H54 (cell line): ENCODE measurements around the gene ZNF664.

Experiments used
- DNase-seq: peaks from one replicate; pipeline ENCODE4 v3.0.0; 2011; ENCODE audit warnings: low spot score, mixed read lengths; ENCODE audit not compliant: insufficient read length
- FAIRE-seq: peaks from 3 replicates; lab custom pipeline; 2011; peaks lifted over from hg19 to GRCh38; lab: Jason Lieb, UNC
- POLR2A ChIP-seq: IDR thresholded peaks from 2 replicates; pipeline ENCODE4 v1.6.1; 2011; ENCODE audit warnings: low read depth, mild to moderate bottlenecking, low read length

The ZNF664 gene

GRCh38 chr12:123957196-123957595, 15.8 kb upstream of the ZNF664 start:
- DNase-seq (no peak), FAIRE-seq (no peak)
- TF ChIP-seq POLR2A = no peak

- no peak for DNase-seq
- FAIRE-seq = no peak
- TF ChIP-seq POLR2A = no peak
These were observed 14.6 kb upstream of the ZNF664 start for GRCh38 chr12:123958462-123958861.

GRCh38 chr12:123958876-123959275, 14.1 kb upstream of the ZNF664 start:
- no peak for TF ChIP-seq POLR2A
- FAIRE-seq (no peak), DNase-seq (no peak)

- TF ChIP-seq POLR2A = no peak
- no peak for DNase-seq
- no peak for FAIRE-seq
These were observed 12.8 kb upstream of the ZNF664 start for GRCh38 chr12:123960029-123960735.

- DNase-seq (no peak), FAIRE-seq (no peak)
- TF ChIP-seq POLR2A = no peak
These were observed 12.2 kb upstream of the ZNF664 start for GRCh38 chr12:123960856-123961255.

- DNase-seq = no peak
- no peak for FAIRE-seq
These were observed 11.2 kb upstream of the ZNF664 start for GRCh38 chr12:123961585-123962345.

GRCh38 chr12:123962513-123962912, 10.5 kb upstream of the ZNF664 start:
- DNase-seq (no peak), FAIRE-seq (no peak)
- no peak for TF ChIP-seq POLR2A

More at GRCh38 chr12:123961585-123962345, 11.2 kb upstream of the ZNF664 start:
- no peak for TF ChIP-seq POLR2A

- FAIRE-seq = no peak
- no peak for TF ChIP-seq POLR2A
- DNase-seq = no peak
These were observed 9.2 kb upstream of the ZNF664 start for GRCh38 chr12:123963821-123964220.

- TF ChIP-seq POLR2A = no peak
- FAIRE-seq = no peak
These were observed 7.6 kb upstream of the ZNF664 start for GRCh38 chr12:123965382-123965781.

GRCh38 chr12:123966596-123966995, 6.4 kb upstream of the ZNF664 start:
- no peak for TF ChIP-seq POLR2A
- FAIRE-seq (no peak), DNase-seq (no peak)

More at GRCh38 chr12:123965382-123965781, 7.6 kb upstream of the ZNF664 start:
- DNase-seq = no peak

GRCh38 chr12:123967121-123967586, 5.9 kb upstream of the ZNF664 start:
- DNase-seq (no peak), FAIRE-seq (no peak)
- no peak for TF ChIP-seq POLR2A

- no peak for FAIRE-seq
- TF ChIP-seq POLR2A = no peak
- no peak for DNase-seq
These were observed 1.6 kb upstream of the ZNF664 start for GRCh38 chr12:123971449-123971769.

- no peak for TF ChIP-seq POLR2A
- FAIRE-seq (peak; percentile 87), DNase-seq (peak; percentile 38)
These were observed 1.1 kb upstream of the ZNF664 start for GRCh38 chr12:123971770-123972456.
